K562 (cell line): ENCODE data around the gene SERTAD3. TPM values are rescaled to one million over a fixed set of nuclear protein-coding genes. Genes with fewer than 3 reads are reported as not detected.
A peak's percentile ranks its signal among the peaks of the same experiment; 100 is the strongest.

Source experiments
- ATF7 ChIP-seq: fragments of 450-650 bp; IDR thresholded peaks from 2 replicates; pipeline ENCODE4 v1.7.1; 2014; ENCODE audit warnings: mild to moderate bottlenecking, moderate library complexity
- BCL6 ChIP-seq: fragments of 250-450 bp; sonication (Bioruptor Pico); IDR thresholded peaks from 2 replicates; pipeline ENCODE4 v1.4.0; 2020
- COPS2 ChIP-seq: fragments of 450-650 bp; conservative IDR thresholded peaks from 2 replicates; pipeline ENCODE4 v1.6.1; 2016; ENCODE audit warnings: mild to moderate bottlenecking, moderate library complexity
- FIP1L1 ChIP-seq: fragments of 200-400 bp; formaldehyde crosslinking; IDR thresholded peaks from 2 replicates; pipeline ENCODE4 v1.6.1; 2018; ENCODE audit warnings: mild to moderate bottlenecking, low read depth, low read length; ENCODE audit not compliant: poor library complexity, severe bottlenecking
- MEIS2 ChIP-seq: fragments of 450-650 bp; IDR thresholded peaks from 2 replicates; pipeline ENCODE4 v1.6.1; 2014; ENCODE audit warnings: mild to moderate bottlenecking; ENCODE audit not compliant: partially characterized antibody
- MYNN ChIP-seq, 2 experiments: sonication (generic); formaldehyde crosslinking in 1 of 2; IDR thresholded peaks; 2 replicates each; pipeline versions ENCODE4 v1.5.0 to v1.6.1; 2016 to 2020; ENCODE audit warnings: antibody characterized with exemption in 1 of 2, missing genetic modification reagents in 1 of 2
- NELFE ChIP-seq: IDR thresholded peaks from 2 replicates; pipeline ENCODE4 v1.6.1; 2011; ENCODE audit warnings: mild to moderate bottlenecking; ENCODE audit not compliant: insufficient read depth, insufficient read length
- POLR3A ChIP-seq: IDR thresholded peaks from 2 replicates; pipeline ENCODE4 v1.6.1; 2011; ENCODE audit warnings: borderline replicate concordance, mild to moderate bottlenecking, moderate library complexity; ENCODE audit not compliant: insufficient read length, insufficient read depth; ENCODE audit errors: extremely low read depth
- PTRF ChIP-seq: fragments of 450-650 bp; IDR thresholded peaks from 2 replicates; pipeline ENCODE4 v1.6.1; 2016; ENCODE audit warnings: mild to moderate bottlenecking, missing genetic modification characterization, missing compliant biosample characterization
- RBM14 ChIP-seq: fragments of 200-400 bp; formaldehyde crosslinking; IDR thresholded peaks from 2 replicates; pipeline ENCODE4 v1.6.1; 2018; ENCODE audit warnings: low read depth, mild to moderate bottlenecking, low read length, moderate library complexity, borderline replicate concordance; ENCODE audit not compliant: insufficient read depth
- ZNF282 ChIP-seq: sonication (generic); formaldehyde crosslinking; IDR thresholded peaks from 2 replicates; pipeline ENCODE4 v1.8.1; 2023; ENCODE audit warnings: missing genetic modification reagents
- ZNF507 ChIP-seq: conservative IDR thresholded peaks from 2 replicates; pipeline ENCODE4 v1.6.1; 2017; ENCODE audit warnings: missing genetic modification characterization, missing compliant biosample characterization
- polyA plus RNA-seq, 8 experiments: library from polyadenylated mRNA; depleted of rRNA in 4 of 8; stranded (reverse) in 5 of 8; unstranded in 3 of 8; fragments of >200 nt; fragmentation: Nextera tagmentation in 2 of 8; fragmentation: Illumina TruSeq in 1 of 8; extraction: Ambion mirVana in 2 of 8; extraction: Trizol in 1 of 8; gene quantifications; 2 replicates each; pipeline versions ENCODE4 v1.2.1 to v1.2.3, GENCODE V29; 2011 to 2014; ENCODE audit warnings: inconsistent platforms in 1 of 8, missing spikeins in 1 of 8
- total RNA-seq, 7 experiments: library from RNA; depleted of rRNA in 6 of 7; stranded (reverse); fragments of >200 nt in 6 of 7; fragmentation: Illumina TruSeq in 2 of 7; extraction: Trizol in 2 of 7; gene quantifications; 2 replicates each; pipeline versions ENCODE4 v1.2.1 to v1.2.3, GENCODE V29; 2011 to 2021; ENCODE audit warnings: low replicate concordance in 1 of 7
- TF ChIP-seq, protein P1 (sequence below), 2 experiments: fragments of 450-650 bp; IDR thresholded peaks; 2 replicates each; pipeline ENCODE4 v1.6.1; 2016; ENCODE audit warnings: mild to moderate bottlenecking in 2 of 2, borderline replicate concordance in 1 of 2, low read depth in 1 of 2, moderate library complexity in 1 of 2
- TF ChIP-seq, protein P2 (sequence below): sonication (generic); formaldehyde crosslinking; IDR thresholded peaks from 2 replicates; pipeline ENCODE4 v1.8.0; 2022; ENCODE audit warnings: mild to moderate bottlenecking, missing genetic modification reagents

Gene SERTAD3
- total and polyA plus RNA-seq, 9 of the 15 experiments (the other 6 are each of a cell fraction or from before 2014, with no cell fraction given), result 5.4 to 28.9 (median 17.5) TPM

DNA sequence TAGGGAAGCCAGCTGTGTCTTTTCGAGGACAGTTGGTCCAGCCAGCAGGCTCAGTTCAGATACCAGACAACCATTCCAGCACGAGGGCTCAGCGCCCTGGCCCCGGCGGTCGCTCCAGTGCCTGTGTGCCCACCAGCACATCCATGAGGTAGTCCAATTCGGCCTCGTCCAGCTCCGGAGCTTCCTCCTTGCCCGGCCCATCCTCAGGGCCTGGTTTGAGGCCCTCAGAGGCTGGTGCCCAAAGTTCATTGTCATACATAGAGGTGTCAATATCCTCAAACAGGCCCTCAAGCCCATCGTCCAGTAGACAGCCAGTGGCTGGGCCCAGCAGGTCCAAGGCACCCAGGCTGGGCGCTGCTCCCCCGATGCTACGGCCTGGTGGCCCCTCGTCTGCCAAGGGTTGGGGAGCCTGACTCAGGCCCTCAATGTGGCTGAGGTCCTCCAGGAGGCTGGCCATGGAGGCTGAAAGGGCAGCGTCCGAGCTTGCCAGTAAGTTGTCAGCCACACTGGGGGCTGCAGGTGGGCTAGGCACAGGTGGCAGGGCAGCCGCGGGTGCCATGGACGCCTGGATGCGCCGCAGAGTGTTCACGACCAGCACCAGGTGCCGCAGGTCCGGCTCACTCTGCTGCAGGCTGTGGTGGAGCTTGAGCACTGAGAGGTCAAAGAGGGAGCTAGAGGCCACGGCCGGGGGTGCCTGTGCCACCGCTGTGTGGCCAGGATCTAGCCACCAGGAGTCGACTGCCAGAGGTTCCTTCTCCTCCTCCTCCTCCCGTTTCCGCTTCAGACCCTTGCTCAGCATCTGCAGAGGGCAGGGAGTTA lies 21.2 kb downstream of the SERTAD3 start (continued):
- TF ChIP-seq, protein P1, sequence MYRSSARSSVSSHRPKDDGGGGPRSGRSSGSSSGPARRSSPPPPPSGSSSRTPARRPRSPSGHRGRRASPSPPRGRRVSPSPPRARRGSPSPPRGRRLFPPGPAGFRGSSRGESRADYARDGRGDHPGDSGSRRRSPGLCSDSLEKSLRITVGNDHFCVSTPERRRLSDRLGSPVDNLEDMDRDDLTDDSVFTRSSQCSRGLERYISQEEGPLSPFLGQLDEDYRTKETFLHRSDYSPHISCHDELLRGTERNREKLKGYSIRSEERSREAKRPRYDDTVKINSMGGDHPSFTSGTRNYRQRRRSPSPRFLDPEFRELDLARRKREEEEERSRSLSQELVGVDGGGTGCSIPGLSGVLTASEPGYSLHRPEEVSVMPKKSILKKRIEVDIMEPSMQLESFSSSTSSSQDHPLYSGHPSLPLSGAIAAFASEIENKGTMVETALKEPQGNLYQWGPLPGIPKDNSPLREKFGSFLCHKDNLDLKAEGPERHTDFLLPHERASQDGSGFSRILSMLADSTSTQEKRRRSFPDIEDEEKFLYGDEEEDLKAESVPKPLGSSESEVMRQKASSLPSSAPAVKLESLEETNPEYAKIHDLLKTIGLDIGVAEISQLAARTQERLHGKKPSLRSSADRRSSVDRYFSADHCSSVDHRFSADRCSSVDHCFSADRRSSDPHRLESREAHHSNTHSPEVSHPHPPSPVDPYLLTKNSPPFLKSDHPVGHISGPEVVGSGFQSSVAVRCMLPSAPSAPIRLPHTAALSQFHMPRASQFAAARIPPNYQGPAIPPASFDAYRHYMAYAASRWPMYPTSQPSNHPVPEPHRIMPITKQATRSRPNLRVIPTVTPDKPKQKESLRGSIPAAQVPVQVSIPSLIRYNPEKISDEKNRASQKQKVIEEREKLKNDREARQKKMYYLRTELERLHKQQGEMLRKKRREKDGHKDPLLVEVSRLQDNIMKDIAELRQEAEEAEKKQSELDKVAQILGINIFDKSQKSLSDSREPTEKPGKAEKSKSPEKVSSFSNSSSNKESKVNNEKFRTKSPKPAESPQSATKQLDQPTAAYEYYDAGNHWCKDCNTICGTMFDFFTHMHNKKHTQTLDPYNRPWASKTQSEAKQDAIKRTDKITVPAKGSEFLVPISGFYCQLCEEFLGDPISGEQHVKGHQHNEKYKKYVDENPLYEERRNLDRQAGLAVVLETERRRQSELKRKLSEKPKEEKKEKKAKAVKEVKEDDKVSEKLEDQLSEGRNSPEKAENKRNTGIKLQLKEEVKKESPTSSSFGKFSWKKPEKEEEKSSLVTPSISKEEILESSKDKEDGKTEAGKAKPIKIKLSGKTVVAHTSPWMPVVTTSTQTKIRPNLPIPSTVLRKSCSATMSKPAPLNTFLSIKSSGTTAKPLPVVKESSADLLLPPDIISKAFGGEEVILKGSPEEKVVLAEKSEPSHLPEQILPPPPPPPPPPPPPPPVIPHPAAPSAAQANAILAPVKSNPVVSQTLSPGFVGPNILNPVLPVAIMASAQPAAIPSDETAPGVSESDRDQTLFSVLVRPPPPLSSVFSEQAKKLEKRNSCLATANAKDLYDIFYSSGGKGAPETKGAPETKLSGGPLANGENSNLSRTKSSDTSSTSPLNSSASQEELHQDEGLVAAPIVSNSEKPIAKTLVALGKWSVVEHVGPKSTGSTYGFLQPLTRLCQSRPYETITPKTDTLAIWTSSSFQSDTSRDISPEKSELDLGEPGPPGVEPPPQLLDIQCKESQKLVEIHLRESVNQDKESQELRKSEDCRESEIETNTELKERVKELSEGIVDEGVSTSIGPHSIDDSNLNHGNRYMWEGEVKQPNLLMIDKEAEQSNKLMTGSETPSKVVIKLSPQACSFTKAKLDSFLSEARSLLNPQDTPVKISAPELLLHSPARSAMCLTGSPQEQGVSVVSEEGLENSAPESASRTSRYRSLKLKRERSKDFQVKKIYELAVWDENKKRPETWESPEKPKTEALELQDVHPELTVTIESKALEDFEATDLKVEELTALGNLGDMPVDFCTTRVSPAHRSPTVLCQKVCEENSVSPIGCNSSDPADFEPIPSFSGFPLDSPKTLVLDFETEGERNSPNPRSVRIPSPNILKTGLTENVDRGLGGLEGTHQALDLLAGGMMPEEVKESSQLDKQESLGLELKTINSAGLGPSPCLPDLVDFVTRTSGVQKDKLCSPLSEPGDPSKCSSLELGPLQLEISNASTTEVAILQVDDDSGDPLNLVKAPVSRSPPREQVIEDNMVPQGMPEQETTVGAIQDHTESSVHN (IDR thresholded peaks at IDR 0.05; ENCODE audit: borderline replicate concordance in 1 of 2, low read depth in 1 of 2), result no peak
- TF ChIP-seq, protein P2, sequence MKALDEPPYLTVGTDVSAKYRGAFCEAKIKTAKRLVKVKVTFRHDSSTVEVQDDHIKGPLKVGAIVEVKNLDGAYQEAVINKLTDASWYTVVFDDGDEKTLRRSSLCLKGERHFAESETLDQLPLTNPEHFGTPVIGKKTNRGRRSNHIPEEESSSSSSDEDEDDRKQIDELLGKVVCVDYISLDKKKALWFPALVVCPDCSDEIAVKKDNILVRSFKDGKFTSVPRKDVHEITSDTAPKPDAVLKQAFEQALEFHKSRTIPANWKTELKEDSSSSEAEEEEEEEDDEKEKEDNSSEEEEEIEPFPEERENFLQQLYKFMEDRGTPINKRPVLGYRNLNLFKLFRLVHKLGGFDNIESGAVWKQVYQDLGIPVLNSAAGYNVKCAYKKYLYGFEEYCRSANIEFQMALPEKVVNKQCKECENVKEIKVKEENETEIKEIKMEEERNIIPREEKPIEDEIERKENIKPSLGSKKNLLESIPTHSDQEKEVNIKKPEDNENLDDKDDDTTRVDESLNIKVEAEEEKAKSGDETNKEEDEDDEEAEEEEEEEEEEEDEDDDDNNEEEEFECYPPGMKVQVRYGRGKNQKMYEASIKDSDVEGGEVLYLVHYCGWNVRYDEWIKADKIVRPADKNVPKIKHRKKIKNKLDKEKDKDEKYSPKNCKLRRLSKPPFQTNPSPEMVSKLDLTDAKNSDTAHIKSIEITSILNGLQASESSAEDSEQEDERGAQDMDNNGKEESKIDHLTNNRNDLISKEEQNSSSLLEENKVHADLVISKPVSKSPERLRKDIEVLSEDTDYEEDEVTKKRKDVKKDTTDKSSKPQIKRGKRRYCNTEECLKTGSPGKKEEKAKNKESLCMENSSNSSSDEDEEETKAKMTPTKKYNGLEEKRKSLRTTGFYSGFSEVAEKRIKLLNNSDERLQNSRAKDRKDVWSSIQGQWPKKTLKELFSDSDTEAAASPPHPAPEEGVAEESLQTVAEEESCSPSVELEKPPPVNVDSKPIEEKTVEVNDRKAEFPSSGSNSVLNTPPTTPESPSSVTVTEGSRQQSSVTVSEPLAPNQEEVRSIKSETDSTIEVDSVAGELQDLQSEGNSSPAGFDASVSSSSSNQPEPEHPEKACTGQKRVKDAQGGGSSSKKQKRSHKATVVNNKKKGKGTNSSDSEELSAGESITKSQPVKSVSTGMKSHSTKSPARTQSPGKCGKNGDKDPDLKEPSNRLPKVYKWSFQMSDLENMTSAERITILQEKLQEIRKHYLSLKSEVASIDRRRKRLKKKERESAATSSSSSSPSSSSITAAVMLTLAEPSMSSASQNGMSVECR, result no peak
- TF ChIP-seq ZNF507, result no peak
- peak; percentile 33 for TF ChIP-seq FIP1L1
- no peak for TF ChIP-seq COPS2
- TF ChIP-seq ZNF282 (CRISPR knock-in tag), result no peak
- no peak for TF ChIP-seq NELFE
- no peak for TF ChIP-seq BCL6 (CRISPR knock-in tag)
- TF ChIP-seq ATF7, result no peak
- TF ChIP-seq POLR3A, result no peak
- 0 out of 2 replicates have a peak, but pooled peaks have one; percentile 65 for TF ChIP-seq RBM14
- TF ChIP-seq MYNN (IDR thresholded peaks at IDR 0.05), result no peak
- no peak for TF ChIP-seq MYNN (CRISPR knock-in tag; IDR thresholded peaks at IDR 0.05)
- no peak for TF ChIP-seq MEIS2
- TF ChIP-seq PTRF (tag), result no peak
